BLaER1 (cell line): ENCODE measurements around the gene TRIM28.

ENCODE experiments used
- H3K27ac ChIP-seq: shearing (Covaris generic); formaldehyde crosslinking; 2 replicates; pipeline ENCODE4 v1.8.1; 2022
- H3K27me3 ChIP-seq: shearing (Covaris generic); formaldehyde crosslinking; 2 replicates; pipeline ENCODE4 v1.8.1; 2022
- H3K36me3 ChIP-seq: shearing (Covaris generic); formaldehyde crosslinking; 2 replicates; pipeline ENCODE4 v1.8.1; 2022
- H3K4me1 ChIP-seq: shearing (Covaris generic); formaldehyde crosslinking; 2 replicates; pipeline ENCODE4 v1.8.1; 2022
- H3K4me2 ChIP-seq: shearing (Covaris generic); formaldehyde crosslinking; 2 replicates; pipeline ENCODE4 v1.8.1; 2022
- H3K4me3 ChIP-seq: shearing (Covaris generic); formaldehyde crosslinking; 2 replicates; pipeline ENCODE4 v1.8.1; 2022
- H3K9ac ChIP-seq: shearing (Covaris generic); formaldehyde crosslinking; 2 replicates; pipeline ENCODE4 v1.8.1; 2022
- H3K9me3 ChIP-seq: shearing (Covaris generic); formaldehyde crosslinking; 2 replicates; pipeline ENCODE4 v1.8.1; 2022
- H4K20me1 ChIP-seq: shearing (Covaris generic); formaldehyde crosslinking; 2 replicates; pipeline ENCODE4 v1.8.1; 2022
- Cebpa-rat ChIP-seq: shearing (Covaris generic); IDR thresholded peaks from 2 replicates; pipeline ENCODE4 v1.8.1; 2022

TRIM28 gene

DNA sequence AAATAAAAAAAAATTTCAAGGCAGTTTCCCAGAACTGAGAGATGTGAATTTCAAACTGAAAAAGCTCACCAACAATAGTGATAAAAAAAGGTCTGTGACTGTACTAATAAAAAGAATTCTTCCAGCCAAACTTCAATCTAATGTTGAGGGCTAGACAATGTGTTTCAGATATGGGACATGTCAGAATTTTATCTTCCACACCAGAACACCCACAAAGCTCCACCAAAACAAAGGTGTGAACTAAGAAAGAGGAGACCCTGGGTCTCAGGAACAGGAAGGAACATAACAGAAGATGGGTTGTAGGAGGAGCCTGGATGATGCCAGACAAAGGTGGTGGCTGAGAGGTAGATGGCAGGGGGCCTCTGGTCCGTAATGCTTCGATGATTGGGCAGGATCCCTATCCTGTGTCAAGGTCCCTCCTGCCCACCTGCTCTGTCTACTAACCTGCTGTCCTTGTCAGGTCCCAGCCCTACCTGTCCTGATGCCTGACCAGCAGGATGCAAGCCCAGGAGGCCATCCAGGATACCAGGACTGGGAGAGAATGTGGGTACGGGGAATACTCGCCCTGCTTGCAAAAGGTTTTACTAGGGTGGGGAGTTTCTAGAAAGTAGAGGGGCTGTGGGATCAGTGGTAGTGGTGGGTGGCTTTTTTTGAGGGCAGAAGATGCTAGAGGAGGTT lies 24.7 kb downstream of the TRIM28 start:
- Histone ChIP-seq H3K4me2 (peak overlapping the region; percentile 100), H3K36me3 (peaks cover 31% of the 10 kb centered on the region), H3K4me1 (peaks cover 64% of the 10 kb centered on the region), H3K9me3 (no peaks in the 10 kb centered on the region), H3K27me3 (no peaks in the 10 kb centered on the region), H3K9ac (0 out of 2 replicates have a peak overlapping the region, but pooled peaks have one; percentile 40), H3K4me3 (no peak overlapping the region), H3K27ac (peak overlapping the region; percentile 96), H4K20me1 (no peaks in the 10 kb centered on the region)
- TF ChIP-seq Cebpa-rat = no peak

DNA sequence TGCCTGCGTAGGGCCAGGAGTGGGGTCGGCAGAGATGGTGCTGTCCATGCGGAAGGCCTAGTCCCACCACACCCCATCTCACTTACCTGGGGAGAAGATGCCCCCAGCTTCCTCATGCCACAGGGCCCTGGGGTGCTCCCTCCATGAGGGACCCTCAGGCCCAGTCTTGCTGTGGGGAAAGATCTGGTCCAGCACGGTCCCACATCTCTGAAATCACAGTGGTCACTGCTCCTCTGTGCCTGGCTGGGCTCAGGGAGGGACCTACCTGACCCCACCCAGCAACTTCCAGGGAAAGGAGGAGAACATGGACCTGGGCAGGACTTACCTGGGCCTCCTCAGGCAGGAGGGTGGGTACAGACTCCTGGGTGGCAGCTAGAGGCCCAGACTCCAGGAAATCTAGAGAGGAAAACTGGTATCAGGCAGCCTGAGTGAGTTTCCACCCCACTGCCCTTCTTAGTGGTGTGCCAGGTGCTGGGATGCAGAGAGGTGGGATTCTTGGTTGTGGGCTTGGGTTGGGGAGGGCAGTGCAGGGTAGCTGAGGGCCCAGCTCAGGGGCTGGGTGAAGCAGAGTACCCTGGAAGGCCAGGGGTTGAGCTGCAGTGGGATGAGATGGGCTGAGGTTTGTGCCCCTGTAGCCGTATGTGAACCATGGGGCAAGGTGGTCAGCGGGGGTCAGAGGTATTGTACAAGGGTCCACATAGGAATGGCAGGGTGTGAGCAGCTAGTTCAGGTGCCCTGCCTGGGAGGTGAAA lies 25.5 kb downstream of the TRIM28 start:
- Histone ChIP-seq H3K4me3 (peak overlapping the region; percentile 82; the same call in 1 of the 2 replicates), H3K9me3 (no peaks in the 10 kb centered on the region), H3K4me1 (peaks cover 64% of the 10 kb centered on the region), H3K36me3 (peaks cover 31% of the 10 kb centered on the region), H3K9ac (peak overlapping the region; percentile 92), H3K4me2 (peak overlapping the region; percentile 100), H4K20me1 (no peaks in the 10 kb centered on the region), H3K27me3 (no peaks in the 10 kb centered on the region), H3K27ac (peak overlapping the region; percentile 96)
- no peak for TF ChIP-seq Cebpa-rat

DNA sequence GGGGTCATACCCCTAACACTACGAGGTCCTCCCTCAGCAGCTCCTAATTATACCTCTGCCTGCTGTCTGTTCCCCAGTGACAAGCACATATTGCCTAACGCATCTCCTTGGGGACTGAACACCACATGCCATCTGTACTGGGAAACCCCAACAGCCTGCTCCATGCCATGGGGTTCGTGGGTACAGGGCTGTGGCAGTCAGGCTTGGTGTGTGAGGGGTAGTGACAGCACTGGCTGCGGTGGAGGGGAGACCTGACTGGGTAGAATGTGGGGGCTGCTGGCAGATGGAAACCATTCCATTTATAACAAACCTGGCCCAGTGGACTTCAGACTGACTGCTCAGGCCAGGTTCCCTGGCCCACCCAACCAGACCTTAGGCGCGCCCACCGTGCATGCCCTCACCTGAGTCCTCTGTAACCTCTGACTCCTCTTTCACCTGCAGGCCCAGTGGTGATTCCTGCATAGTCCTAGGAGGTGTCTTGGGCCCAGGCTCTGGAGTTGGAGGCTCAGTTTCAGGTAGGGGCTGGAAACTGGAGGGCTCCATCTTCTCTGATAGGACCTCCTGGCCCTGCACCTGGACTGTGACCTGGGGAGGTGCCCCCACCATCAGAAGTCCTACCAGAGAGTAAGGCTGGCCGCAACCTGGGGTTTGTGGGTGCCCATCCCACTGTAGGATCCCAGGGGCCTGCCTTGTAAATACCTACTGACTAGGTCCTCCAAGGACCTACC lies 26.2 kb downstream of the TRIM28 start:
- H3K36me3 ChIP-seq = peaks cover 29% of the 10 kb centered on the region
- peak; percentile 88 for TF ChIP-seq Cebpa-rat
- peak overlapping the region; percentile 96 for H3K27ac ChIP-seq
- no peaks in the 10 kb centered on the region for H3K27me3 ChIP-seq
- peaks cover 65% of the 10 kb centered on the region for H3K4me1 ChIP-seq
- peak overlapping the region; percentile 82 for H3K4me3 ChIP-seq
- H3K4me2 ChIP-seq = peak overlapping the region; percentile 100
- H3K9ac ChIP-seq = peak overlapping the region; percentile 92
- no peaks in the 10 kb centered on the region for H3K9me3 ChIP-seq
- H4K20me1 ChIP-seq = no peaks in the 10 kb centered on the region

DNA sequence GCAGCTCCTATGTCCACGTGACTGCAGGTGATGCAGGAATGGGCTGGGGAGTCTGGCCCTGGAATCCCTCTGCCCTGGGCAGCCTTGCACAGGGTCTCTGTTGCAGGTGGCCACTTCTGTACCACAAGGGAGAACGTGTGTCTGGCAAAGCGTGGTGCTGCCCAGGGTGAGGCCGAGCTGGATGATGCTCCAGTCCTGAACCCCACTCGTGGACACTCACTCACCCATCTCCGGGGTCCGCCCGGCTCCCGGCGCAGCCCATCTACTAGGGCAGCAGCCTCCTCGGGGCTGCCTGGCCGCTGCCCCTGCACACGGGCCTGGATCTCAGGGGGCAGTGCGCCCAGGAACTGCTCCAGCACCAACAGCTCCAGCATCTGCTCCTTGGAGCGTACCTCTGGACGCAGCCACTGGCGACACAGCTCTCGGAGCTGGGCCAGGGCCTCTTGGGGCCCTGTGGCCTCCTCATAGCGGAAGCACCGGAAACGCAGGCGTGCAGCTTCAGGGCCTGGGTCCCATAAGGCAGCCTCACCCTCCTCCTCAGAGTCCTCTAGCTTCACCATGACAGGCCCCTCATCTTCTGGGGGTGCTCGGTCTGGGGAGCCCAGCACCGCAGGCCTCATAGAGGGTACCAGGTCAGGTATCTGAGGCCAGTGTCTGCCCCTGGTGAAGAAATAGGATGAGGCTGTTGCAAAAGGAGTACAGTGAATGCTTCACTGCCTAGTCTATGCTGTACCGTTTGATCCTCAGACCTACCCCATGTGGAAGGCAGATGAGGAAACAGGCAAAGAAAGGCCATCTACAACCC lies 27.1 kb downstream of the TRIM28 start:
- no peaks in the 10 kb centered on the region for H4K20me1 ChIP-seq
- H3K4me1 ChIP-seq = peaks cover 65% of the 10 kb centered on the region
- H3K27ac ChIP-seq = peak overlapping the region; percentile 96
- peaks cover 25% of the 10 kb centered on the region for H3K36me3 ChIP-seq
- no peaks in the 10 kb centered on the region for H3K9me3 ChIP-seq
- peak overlapping the region; percentile 82 for H3K4me3 ChIP-seq
- peak overlapping the region; percentile 100 for H3K4me2 ChIP-seq
- no peaks in the 10 kb centered on the region for H3K27me3 ChIP-seq
- peak overlapping the region; percentile 92 for H3K9ac ChIP-seq
- TF ChIP-seq Cebpa-rat = peak; percentile 72; the same call in 1 of the 2 replicates

DNA sequence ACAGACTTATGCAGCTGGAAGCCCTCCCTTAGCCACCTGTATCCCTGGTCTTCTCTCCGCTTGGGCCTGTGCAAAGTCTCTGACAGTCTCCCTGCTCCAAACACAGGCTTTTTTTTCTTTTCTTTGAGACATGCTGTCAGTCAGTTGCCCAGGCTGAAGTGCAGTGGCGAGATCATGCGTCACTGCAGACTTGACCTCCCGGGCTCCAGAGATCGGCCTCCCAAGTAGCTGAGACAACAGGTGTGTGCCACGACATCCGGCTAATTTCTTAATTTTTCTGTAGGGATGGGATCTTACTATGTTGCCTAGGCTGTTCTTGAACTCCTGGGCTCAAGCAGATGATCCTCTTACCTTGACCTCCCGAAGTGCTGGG lies 27.7 kb downstream of the TRIM28 start:
- Histone ChIP-seq H3K9ac (peak overlapping the region; percentile 92), H3K27me3 (no peaks in the 10 kb centered on the region), H3K4me2 (peak overlapping the region; percentile 100), H3K27ac (peak overlapping the region; percentile 96), H3K9me3 (no peaks in the 10 kb centered on the region), H3K36me3 (peaks cover 20% of the 10 kb centered on the region), H3K4me1 (peaks cover 62% of the 10 kb centered on the region), H4K20me1 (no peaks in the 10 kb centered on the region), H3K4me3 (peak overlapping the region; percentile 82)
- TF ChIP-seq Cebpa-rat = no peak; the same call in 1 of the 2 replicates

DNA sequence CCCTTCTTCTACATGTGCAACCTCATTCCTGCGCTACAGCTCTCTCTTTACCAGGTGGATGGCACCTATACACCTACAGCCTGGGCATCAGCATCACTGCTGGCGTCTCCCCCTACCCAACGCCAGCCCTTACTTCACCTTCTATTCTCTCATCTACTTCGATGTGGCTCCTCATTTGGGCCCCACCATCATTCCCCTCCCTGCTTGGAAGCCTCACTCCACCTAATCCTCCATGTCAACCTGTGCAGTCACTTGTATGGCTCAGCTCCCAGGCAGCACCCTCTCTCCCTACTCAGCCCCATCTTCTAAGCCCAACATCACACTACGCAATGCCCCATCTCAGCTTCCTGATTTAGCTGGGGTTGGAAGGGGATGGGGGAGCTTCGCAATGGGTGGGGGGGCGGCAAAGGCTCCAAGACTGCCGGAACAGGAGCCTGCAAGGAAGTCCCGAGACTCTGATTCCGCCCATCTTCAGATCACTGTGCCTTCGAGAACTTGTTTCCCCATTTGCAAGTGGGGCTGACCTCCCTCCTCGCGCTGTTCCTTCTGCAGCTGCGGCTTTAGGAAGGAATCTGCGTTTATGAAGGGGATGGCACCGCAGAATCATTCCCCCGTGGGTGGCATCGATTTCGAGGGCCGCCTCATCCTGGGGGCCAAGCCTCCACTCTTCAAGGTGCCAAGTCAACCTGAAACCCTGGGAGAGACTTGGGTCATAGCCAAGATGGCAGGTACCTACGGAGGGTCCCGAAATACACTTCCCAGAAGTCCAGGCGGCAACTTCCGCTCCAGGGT lies 28.4 kb downstream of the TRIM28 start:
- Histone ChIP-seq H3K9me3 (no peaks in the 10 kb centered on the region), H3K27me3 (no peaks in the 10 kb centered on the region), H4K20me1 (no peaks in the 10 kb centered on the region), H3K4me3 (peak overlapping the region; percentile 82), H3K4me1 (peaks cover 68% of the 10 kb centered on the region), H3K4me2 (peak overlapping the region; percentile 100), H3K9ac (peak overlapping the region; percentile 92), H3K27ac (peak overlapping the region; percentile 96), H3K36me3 (peaks cover 15% of the 10 kb centered on the region)
- TF ChIP-seq Cebpa-rat = no peak

DNA sequence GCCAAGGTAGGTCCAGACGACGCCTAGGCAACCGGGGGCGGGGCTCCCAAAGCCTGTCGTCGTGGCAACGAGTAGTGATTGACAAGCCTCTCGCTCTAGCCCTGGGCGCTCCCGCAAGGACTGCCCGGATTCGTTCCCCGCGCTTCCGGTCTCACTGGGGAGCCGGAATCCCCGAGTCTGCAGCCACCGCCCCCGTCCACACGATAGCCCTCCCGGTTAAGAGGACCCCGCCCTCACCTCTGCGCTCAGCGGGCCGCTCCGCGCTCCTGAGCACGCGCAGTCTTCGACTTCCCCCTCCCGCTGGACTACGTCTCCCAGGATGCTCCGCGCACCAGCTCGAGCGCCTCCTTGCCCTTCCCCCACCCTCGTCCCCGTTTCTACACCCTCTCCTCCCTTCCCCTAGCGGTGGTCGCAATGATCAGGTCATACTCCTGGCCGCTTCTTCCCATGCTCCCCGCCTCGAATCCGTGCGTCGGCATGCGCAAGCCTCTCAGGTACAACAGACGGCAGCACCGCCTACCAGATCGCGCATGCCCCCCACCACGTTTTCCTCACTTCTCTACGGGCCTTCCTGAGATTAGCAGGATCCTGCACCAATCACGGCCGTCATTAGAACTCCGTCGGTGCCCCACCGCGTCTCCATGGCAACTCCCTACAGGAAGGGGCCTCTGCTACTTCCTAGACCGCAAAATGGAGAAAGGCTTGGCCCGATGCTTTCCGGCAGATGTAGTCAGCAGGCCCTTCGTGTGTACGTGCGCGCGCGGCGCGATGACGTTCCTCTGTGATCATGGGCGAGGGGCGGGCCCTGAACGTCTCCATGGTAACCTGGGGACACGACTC lies 29.2 kb downstream of the TRIM28 start, which contains the start of gene MZF1:
Gene MZF1 (minus strand): TSS at position 518 of the 840 bp plus-strand sequence. CDS start 1,946 bp downstream, outside the sequence.
- Histone ChIP-seq H3K27ac (peak within 1 kb of the TSS; percentile 96), H3K4me1 (peaks cover 74% of the 10 kb centered on the region), H3K4me2 (peak within 1 kb of the TSS; percentile 100), H3K27me3 (no peaks in the 10 kb centered on the region), H4K20me1 (no peaks in the 10 kb centered on the region), H3K36me3 (peaks cover 19% of the 10 kb centered on the region; the same call in 1 of the 2 replicates), H3K4me3 (peak within 1 kb of the TSS; percentile 82), H3K9ac (peak within 1 kb of the TSS; percentile 92), H3K9me3 (no peaks in the 10 kb centered on the region)
- TF ChIP-seq Cebpa-rat = no peak

DNA sequence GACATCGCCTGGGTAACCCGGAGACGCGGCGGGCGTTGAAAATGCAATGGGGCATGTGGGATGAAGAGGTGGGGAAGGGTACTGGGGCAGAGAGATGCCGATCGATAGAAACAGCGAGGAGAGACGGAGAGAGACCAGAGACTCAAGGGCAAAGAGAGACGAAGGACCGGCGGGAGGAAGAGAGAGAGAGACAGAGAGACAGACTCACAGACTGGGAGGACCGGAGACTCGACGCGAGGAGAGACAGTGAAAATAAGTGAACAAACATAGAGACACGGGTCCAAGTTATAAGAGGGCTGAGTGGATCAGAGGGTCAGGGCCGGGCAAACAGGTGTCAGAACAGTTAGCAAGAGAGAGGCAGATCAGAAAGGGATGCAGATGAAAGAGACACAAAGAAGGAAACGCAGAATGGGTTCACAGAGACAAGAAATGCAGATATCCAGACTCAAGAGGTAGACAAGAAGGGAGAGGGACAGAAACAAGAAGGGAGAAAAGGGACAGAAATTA lies 29.8 kb downstream of the TRIM28 start:
- Histone ChIP-seq H3K4me1 (peaks cover 74% of the 10 kb centered on the region), H3K4me2 (peak overlapping the region; percentile 98), H3K9ac (peak overlapping the region; percentile 83), H3K4me3 (peak overlapping the region; percentile 82), H3K9me3 (no peaks in the 10 kb centered on the region), H3K27me3 (no peaks in the 10 kb centered on the region), H3K27ac (peak overlapping the region; percentile 96), H3K36me3 (peaks cover 16% of the 10 kb centered on the region; the same call in 1 of the 2 replicates), H4K20me1 (peaks cover 6% of the 10 kb centered on the region; the same call in 1 of the 2 replicates)
- TF ChIP-seq Cebpa-rat = no peak
